Neuronal stem cell (in vitro differentiated cells): ENCODE data around the gene SRSF4.

Experiments
- DNase-seq: peaks from one replicate; pipeline ENCODE4 v3.0.0-alpha.2; 2013; ENCODE audit warnings: low spot score
- H2AFZ ChIP-seq: one replicate; pipeline ENCODE4 v1.6.1; 2013; ENCODE audit warnings: mild to moderate bottlenecking, low read length, inconsistent platforms
- H2AK5ac ChIP-seq: 2 replicates; pipeline ENCODE4 v1.6.1; 2013; ENCODE audit warnings: low read depth, mild to moderate bottlenecking, inconsistent platforms, low read length, moderate library complexity, mixed read lengths
- H2BK120ac ChIP-seq: 2 replicates; pipeline ENCODE4 v1.6.1; 2013; ENCODE audit warnings: low read depth, mild to moderate bottlenecking, inconsistent platforms, low read length, moderate library complexity, mixed read lengths
- H2BK12ac ChIP-seq: one replicate; pipeline ENCODE4 v1.6.1; 2013; ENCODE audit warnings: low read length, inconsistent platforms
- H2BK15ac ChIP-seq: 2 replicates; pipeline ENCODE4 v1.6.1; 2013; ENCODE audit warnings: mild to moderate bottlenecking, low read length, inconsistent platforms, mixed read lengths
- H2BK5ac ChIP-seq: one replicate; pipeline ENCODE4 v1.6.1; 2013; ENCODE audit warnings: inconsistent platforms, mild to moderate bottlenecking, low read length, moderate library complexity
- H3K14ac ChIP-seq: one replicate; pipeline ENCODE4 v1.6.1; 2013; ENCODE audit warnings: low read length, inconsistent platforms
- H3K18ac ChIP-seq: 2 replicates; pipeline ENCODE4 v1.6.1; 2013; ENCODE audit warnings: low read length, inconsistent platforms
- H3K23ac ChIP-seq: 2 replicates; pipeline ENCODE4 v1.6.1; 2013; ENCODE audit warnings: low read depth, mild to moderate bottlenecking, mixed read lengths, low read length, inconsistent platforms; ENCODE audit not compliant: poor library complexity
- H3K27ac ChIP-seq: replicated peaks from 3 replicates; pipeline ENCODE4 v1.5.1; 2013; ENCODE audit warnings: low read length, inconsistent platforms
- H3K27me3 ChIP-seq, 3 experiments: 2 replicates each; pipeline ENCODE4 v1.6.1; 2013; ENCODE audit warnings: low read length in 3 of 3, mild to moderate bottlenecking in 2 of 3, inconsistent platforms in 1 of 3, low read depth in 1 of 3, mixed read lengths in 1 of 3, moderate library complexity in 1 of 3; ENCODE audit not compliant: control insufficient read depth in 3 of 3, insufficient read depth in 3 of 3
- H3K36me3 ChIP-seq, 2 donors: replicated peaks in 1 of 2; 2 replicates each; pipeline ENCODE4 v1.6.1; 2013; ENCODE audit warnings: low read length in 2 of 2; ENCODE audit not compliant: control insufficient read depth in 2 of 2, insufficient read depth in 2 of 2
- H3K4ac ChIP-seq: 2 replicates; pipeline ENCODE4 v1.6.1; 2013; ENCODE audit warnings: inconsistent platforms, mild to moderate bottlenecking, low read length, moderate library complexity
- H3K4me1 ChIP-seq, 2 donors: 1 replicate in 1 of 2; 2 replicates in 1 of 2; pipeline ENCODE4 v1.6.1; 2013; ENCODE audit warnings: low read length in 2 of 2, low read depth in 1 of 2; ENCODE audit not compliant: control insufficient read depth in 2 of 2, insufficient read depth in 1 of 2
- H3K4me2 ChIP-seq: one replicate; pipeline ENCODE4 v1.6.1; 2013; ENCODE audit warnings: mild to moderate bottlenecking, low read length, inconsistent platforms; ENCODE audit not compliant: insufficient read depth, poor library complexity, severe bottlenecking
- H3K4me3 ChIP-seq, 2 donors: 2 replicates each; pipeline ENCODE4 v1.5.1; 2013; ENCODE audit warnings: low read length in 2 of 2, mild to moderate bottlenecking in 2 of 2, inconsistent platforms in 1 of 2, moderate library complexity in 1 of 2
- H3K79me1 ChIP-seq: one replicate; pipeline ENCODE4 v1.6.1; 2013; ENCODE audit warnings: low read depth, mild to moderate bottlenecking, inconsistent platforms, low read length, moderate library complexity
- H3K9ac ChIP-seq: one replicate; pipeline ENCODE4 v1.6.1; 2013; ENCODE audit warnings: mild to moderate bottlenecking, low read depth, low read length, inconsistent platforms; ENCODE audit not compliant: poor library complexity
- H3K9me3 ChIP-seq, 2 donors: replicated peaks in 1 of 2; 2 replicates each; pipeline versions ENCODE3 to v1.6.1; 2013; ENCODE audit warnings: low read length in 2 of 2, mild to moderate bottlenecking in 2 of 2, inconsistent platforms in 1 of 2, low read depth in 1 of 2, mixed read lengths in 1 of 2, moderate library complexity in 1 of 2; ENCODE audit not compliant: control insufficient read depth in 2 of 2, insufficient read depth in 1 of 2
- H4K8ac ChIP-seq: one replicate; pipeline ENCODE4 v1.6.1; 2013; ENCODE audit warnings: low read depth, mild to moderate bottlenecking, inconsistent platforms, low read length, moderate library complexity
- H4K91ac ChIP-seq: one replicate; pipeline ENCODE4 v1.6.1; 2013; ENCODE audit warnings: low read length, low read depth, mild to moderate bottlenecking, inconsistent platforms; ENCODE audit not compliant: poor library complexity
- WGBS, 2 donors: extraction: QIAGEN DNeasy Blood & Tissue Kit; methylation state at CpG; one replicate each; pipeline ENCODE4 v1.1.7; 2013; ENCODE audit warnings: missing lambda C conversion rate in 2 of 2, mixed read lengths in 1 of 2; ENCODE audit not compliant: insufficient read length in 2 of 2, insufficient replicate concordance in 1 of 2; ENCODE audit errors: extremely low coverage in 2 of 2; 5-methylcytosine and 5-hydroxymethylcytosine counted together

The SRSF4 gene

DNA sequence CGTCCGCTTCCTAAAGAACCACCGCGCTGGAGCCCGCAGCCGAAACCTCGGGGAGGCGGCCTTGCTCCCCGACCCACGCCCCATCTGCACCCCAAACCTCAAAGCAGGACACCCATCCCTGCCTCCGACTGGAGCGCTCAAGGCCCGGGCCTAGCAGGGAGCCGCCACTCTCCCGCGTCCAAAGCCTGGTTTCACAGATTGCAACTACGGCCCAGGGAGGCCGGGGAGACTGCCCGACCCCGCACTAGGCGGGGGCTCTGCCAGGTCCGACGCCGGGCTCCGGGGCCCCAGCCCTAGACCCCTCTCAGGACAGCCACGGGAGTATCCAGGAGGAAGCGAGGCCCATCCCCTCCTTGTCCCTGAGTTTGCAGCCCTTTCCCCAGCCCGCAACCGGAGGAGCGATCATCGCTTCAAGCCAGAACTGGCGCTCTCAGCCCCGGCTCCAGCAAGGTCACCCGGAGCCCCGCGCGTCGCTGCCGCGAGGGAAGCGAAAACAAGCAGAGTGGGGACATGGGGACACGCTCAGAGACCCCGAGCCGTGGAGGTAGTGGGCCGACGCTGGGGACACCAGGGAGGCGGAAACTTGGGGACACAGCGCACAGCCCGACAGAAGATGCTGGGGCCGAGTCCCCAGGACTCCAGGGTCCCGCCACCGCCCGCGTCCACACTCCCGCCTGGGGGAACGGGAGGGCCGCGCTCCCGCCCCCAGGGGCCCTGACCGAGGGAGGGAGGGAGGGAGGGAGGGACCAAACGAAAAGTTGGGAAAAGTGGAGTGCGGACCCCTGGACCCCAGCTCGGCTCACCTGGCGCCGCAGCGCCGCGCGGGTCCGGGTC is 58.4 kb downstream of the SRSF4 start:
- Histone ChIP-seq H3K18ac (peak overlapping the region; percentile 95), H4K91ac (no peak overlapping the region), H3K4me3 (peak overlapping the region; percentile 29 to 72), H3K4ac (no peak overlapping the region), H3K4me1 (peaks cover 6 to 7% of the 10 kb centered on the region in 2 donors), H3K79me1 (peaks cover 6% of the 10 kb centered on the region), H4K8ac (no peak overlapping the region), H3K9me3 (no peaks in the 10 kb centered on the region), H2BK120ac (peak overlapping the region; percentile 72), H3K27me3 (peaks cover 0 to 43% (median 24%) of the 10 kb centered on the region in 3 experiments), H2BK12ac (peak overlapping the region; percentile 84), H2BK15ac (peak overlapping the region; percentile 89), H3K23ac (peak overlapping the region; percentile 98), H3K36me3 (peaks cover 7 to 10% of the 10 kb centered on the region in 2 donors), H2AK5ac (peak overlapping the region; percentile 81), H3K9ac (peak overlapping the region; percentile 65), H3K4me2 (peak overlapping the region; percentile 86), H3K14ac (peak overlapping the region; percentile 71), H2BK5ac (peak overlapping the region; percentile 7), H3K27ac (no peak overlapping the region), H2AFZ (peak overlapping the region; percentile 66)
- no CpG with 5 or more reads among the region's 70 CpGs for WGBS, 2 donors
- DNase-seq, result peak; percentile 23

DNA sequence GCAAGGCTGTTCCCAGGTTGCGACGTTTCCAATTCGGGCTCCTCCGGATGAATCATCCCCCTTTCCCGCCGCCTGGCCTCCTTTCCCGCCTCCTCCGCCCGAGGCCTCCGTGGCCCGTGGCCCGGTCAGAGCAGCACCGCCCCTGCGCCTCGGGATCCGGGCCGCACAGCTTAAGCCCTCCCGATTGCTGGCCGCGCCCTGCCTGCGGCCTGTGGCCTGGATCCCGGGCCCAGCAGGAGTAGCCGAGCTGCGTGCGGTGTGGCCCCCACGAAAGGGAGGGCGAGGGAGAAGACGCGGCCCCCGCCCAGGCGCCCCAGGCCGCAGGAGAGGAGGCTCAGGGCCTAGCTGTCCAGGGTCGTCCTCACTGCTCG is 59.0 kb downstream of the SRSF4 start:
- Histone ChIP-seq H3K27me3 (peaks cover 0 to 42% (median 24%) of the 10 kb centered on the region in 3 experiments), H3K9ac (peak overlapping the region; percentile 60), H4K91ac (peak overlapping the region; percentile 30), H2BK120ac (peak overlapping the region; percentile 72), H3K4me1 (peaks cover 6 to 7% of the 10 kb centered on the region in 2 donors), H3K4me2 (peak overlapping the region; percentile 86), H3K14ac (peak overlapping the region; percentile 71), H4K8ac (no peak overlapping the region), H3K9me3 (no peaks in the 10 kb centered on the region), H3K4ac (no peak overlapping the region), H3K79me1 (peaks cover 6% of the 10 kb centered on the region), H2BK15ac (peak overlapping the region; percentile 89), H2AK5ac (peak overlapping the region; percentile 81), H3K4me3 (peak overlapping the region in 1 of 2 donors; percentile 72), H2BK5ac (peak overlapping the region; percentile 7), H2AFZ (no peak overlapping the region), H3K36me3 (peaks cover 10 to 14% of the 10 kb centered on the region in 2 donors), H3K23ac (peak overlapping the region; percentile 98), H2BK12ac (peak overlapping the region; percentile 84), H3K27ac (no peak overlapping the region), H3K18ac (peak overlapping the region; percentile 95)
- WGBS, 2 donors, result no CpG with 5 or more reads among the region's 34 CpGs
- peak; percentile 31 for DNase-seq

DNA sequence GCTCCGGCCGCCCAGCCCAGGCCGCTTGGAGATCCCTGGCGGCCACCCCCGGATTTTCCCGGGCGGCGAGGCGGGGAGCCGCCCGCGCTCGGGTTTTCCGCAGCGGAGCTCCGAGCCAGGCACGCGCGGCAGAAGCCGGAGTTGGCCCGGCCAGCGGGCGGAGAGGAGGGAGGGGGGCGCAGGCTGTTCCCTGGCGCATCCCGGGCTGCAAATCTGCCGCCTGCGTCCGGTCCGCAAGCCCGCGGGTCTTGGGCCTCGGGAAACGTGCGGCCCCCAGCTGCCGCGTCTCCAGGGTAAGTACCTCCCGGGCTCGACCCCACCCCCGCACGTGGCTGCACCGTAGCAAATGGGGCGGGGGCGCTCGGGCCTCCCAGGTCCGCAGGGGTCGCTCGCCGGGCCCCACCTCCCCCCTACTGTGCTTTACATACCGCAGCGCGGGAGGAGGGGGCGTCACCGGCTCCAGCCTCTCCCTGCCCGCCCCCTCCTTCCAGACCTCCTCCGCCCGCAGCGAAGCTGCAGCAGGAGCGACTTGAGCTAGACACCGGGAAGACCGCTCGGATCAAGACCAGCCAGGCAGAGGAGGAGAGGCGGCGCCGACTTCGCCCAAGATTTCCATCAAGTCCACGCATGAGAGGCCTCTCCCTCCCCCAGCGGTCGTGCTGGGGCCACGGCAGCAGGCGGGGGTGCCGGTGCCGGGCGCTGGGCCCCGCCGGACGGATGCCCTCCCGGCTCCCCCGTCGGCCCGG is 59.6 kb downstream of the SRSF4 start:
- Histone ChIP-seq H2BK120ac (peak overlapping the region; percentile 72), H3K18ac (peak overlapping the region; percentile 95), H2AFZ (no peak overlapping the region), H4K91ac (peak overlapping the region; percentile 30), H2BK12ac (peak overlapping the region; percentile 84), H3K9ac (peak overlapping the region; percentile 60), H3K4me1 (peaks cover 6 to 7% of the 10 kb centered on the region in 2 donors), H2BK5ac (peak overlapping the region; percentile 7), H3K27me3 (peaks cover 0 to 41% (median 24%) of the 10 kb centered on the region in 3 experiments), H3K4me2 (peak overlapping the region; percentile 86), H2AK5ac (peak overlapping the region; percentile 81), H2BK15ac (peak overlapping the region; percentile 89), H3K23ac (peak overlapping the region; percentile 98), H3K36me3 (peaks cover 11 to 20% of the 10 kb centered on the region in 2 donors), H3K79me1 (peaks cover 6% of the 10 kb centered on the region), H3K9me3 (no peaks in the 10 kb centered on the region), H3K4me3 (peak overlapping the region in 1 of 2 donors; percentile 72), H3K27ac (no peak overlapping the region), H4K8ac (no peak overlapping the region), H3K4ac (no peak overlapping the region), H3K14ac (no peak overlapping the region)
- DNase-seq, result peak; percentile 46
- WGBS, 2 donors, result no CpG with 5 or more reads among the region's 81 CpGs
